GM19324 (cell line): ENCODE data around the gene C5orf47.
A peak's percentile ranks its signal among the peaks of the same experiment; 100 is the strongest.

ENCODE experiments used
- ATAC-seq: cut with Tn5 transposase; IDR thresholded peaks from one replicate; pipeline ENCODE4 v1.9.1; 2021; ENCODE audit warnings: mild to moderate bottlenecking, moderate library complexity; ENCODE audit not compliant: unreplicated experiment, low FRiP score

Gene C5orf47

GRCh38 chr5:174022384-174023095 lies 33.6 kb downstream of the C5orf47 start:
- no peak for ATAC-seq

GRCh38 chr5:174030286-174030685 lies 41.3 kb downstream of the C5orf47 start:
- no peak for ATAC-seq

- no peak for ATAC-seq
Measured at GRCh38 chr5:174044466-174045254, 55.7 kb downstream of the C5orf47 start.

GRCh38 chr5:174045470-174046025 lies 56.6 kb downstream of the C5orf47 start, which contains the start of gene NSG2:
Gene NSG2, plus strand, starts transcription at chr5:174045706. Its CDS starts 1,050 bp downstream, at chr5:174046756.
- peak; percentile 68 for ATAC-seq

GRCh38 chr5:174046558-174046957 lies 57.6 kb downstream of the C5orf47 start:
- ATAC-seq: no peak

GRCh38 chr5:174047472-174048099 lies 58.6 kb downstream of the C5orf47 start:
- no peak for ATAC-seq

- no peak for ATAC-seq
Measured at GRCh38 chr5:174052636-174053035, 63.7 kb downstream of the C5orf47 start.

GRCh38 chr5:174053905-174054304 lies 64.9 kb downstream of the C5orf47 start:
- ATAC-seq: no peak
